Measurements from ENCODE around the gene SH3BP1.
A peak's percentile ranks its signal among the peaks of the same experiment; 100 is the strongest.

Gene SH3BP1

DNA sequence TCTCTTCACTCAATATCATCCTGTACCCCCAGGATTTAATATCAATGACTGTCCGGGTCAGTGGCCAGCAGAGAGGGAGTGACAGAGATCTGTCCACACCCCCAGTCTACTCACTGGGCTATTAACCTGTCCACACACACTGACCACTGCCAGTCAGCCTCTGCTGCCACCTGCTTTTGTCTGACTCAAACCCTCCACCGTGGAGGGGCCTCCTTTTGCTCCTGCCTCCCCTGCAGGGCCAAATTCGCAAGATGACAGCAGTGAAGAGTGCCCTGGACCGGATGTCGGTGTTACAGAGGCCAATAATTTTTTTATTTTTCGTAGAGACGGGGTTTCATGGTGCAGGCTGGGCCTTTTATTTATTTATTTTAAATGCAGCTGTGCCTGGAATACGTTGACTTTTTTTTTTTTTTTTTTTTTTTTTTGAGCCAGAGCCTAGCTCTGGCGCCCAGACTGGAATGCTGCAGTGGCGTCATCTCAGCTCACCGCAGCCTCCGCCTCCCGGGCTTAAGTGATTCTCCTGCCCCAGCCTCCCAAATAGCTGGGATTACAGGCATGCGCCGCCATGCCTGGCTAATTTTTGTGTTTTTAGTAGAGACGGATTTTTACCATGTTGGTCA is 24.2 kb downstream of the SH3BP1 start:
- Histone ChIP-seq H3K4me1 (ENCODE audit: insufficient read depth, low read length) (peaks cover 41% of the 10 kb centered on the region), H3K27ac (ENCODE audit: low read depth, low read length) (peak overlapping the region; percentile 78), H3K36me3 (ENCODE audit: insufficient read depth, low read length) (peaks cover 15% of the 10 kb centered on the region), H3K27me3 (ENCODE audit: control insufficient read depth in 1 of 2, insufficient read depth in 2 of 2, low read length in 2 of 2) (no peaks in the 10 kb centered on the region), H3K9ac (ENCODE audit: low read length) (no peak overlapping the region), H3K9me3 (ENCODE audit: low read length) (no peaks in the 10 kb centered on the region), H3K4me3 (ENCODE audit: low read depth in 1 of 2, low read length in 2 of 2) (no peak overlapping the region)

DNA sequence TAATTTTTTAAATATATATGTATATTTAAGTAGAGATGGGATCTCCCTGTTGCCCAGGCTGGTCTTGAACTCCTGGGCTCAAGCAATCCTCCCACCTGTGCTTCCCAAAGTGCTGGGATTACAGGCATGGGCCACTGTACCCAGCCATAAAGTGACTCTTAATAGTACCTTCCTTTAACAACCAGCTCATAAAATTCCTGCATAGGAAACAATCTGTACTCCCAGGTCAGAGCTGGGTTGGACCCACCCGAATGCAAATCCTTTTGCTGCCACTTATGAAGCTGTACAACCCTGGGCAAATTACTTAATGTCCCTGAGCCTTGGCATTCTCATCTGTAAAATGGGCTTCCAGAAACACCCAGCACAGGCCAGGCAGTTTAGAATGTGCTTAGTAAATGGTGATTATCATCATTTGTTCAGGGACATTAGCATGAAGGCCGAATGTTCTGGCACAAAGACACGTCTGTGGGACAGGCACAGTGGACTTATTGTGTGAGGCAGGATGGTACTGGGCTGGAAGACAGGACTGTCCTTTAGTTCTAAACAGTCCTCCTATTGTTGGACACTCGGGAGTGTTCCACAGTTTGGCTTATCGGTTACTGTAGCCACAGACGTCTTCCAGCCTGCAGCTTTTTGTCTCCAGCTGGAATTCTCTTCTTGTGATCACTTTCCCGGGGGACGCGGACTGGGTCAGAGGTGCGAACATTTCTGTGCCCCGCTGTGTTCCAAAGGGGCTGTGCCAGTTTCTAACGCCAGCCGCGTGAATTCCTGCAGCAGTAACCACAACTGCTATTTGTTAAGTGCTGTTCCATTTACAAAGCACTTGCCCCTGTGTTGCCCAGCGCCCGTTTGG is 25.0 kb downstream of the SH3BP1 start:
- H3K4me3 ChIP-seq (ENCODE audit: low read depth in 1 of 2, low read length in 2 of 2), result no peak overlapping the region
- peaks cover 39% of the 10 kb centered on the region for H3K4me1 ChIP-seq (ENCODE audit: insufficient read depth, low read length)
- H3K9ac ChIP-seq (ENCODE audit: low read length), result no peak overlapping the region
- H3K27me3 ChIP-seq (ENCODE audit: control insufficient read depth in 1 of 2, insufficient read depth in 2 of 2, low read length in 2 of 2), result no peaks in the 10 kb centered on the region
- H3K36me3 ChIP-seq (ENCODE audit: insufficient read depth, low read length), result peaks cover 15% of the 10 kb centered on the region
- H3K9me3 ChIP-seq (ENCODE audit: low read length), result no peaks in the 10 kb centered on the region
- H3K27ac ChIP-seq (ENCODE audit: low read depth, low read length), result no peak overlapping the region

DNA sequence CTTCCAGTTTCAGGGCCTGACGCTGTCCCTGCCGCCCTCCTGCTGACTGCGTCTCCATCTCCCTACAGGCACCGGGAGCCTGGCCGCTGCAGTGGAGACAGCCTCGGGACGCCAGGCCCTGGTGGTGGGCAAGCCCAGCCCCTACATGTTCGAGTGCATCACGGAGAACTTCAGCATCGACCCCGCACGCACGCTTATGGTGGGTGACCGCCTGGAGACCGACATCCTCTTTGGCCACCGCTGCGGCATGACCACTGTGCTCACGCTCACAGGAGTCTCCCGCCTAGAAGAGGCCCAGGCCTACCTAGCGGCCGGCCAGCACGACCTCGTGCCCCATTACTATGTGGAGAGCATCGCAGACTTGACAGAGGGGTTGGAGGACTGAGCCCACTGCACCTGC is 26.0 kb downstream of the SH3BP1 start:
- Histone ChIP-seq H3K36me3 (ENCODE audit: insufficient read depth, low read length) (peaks cover 15% of the 10 kb centered on the region), H3K9me3 (ENCODE audit: low read length) (no peaks in the 10 kb centered on the region), H3K27ac (ENCODE audit: low read depth, low read length) (no peak overlapping the region), H3K4me1 (ENCODE audit: insufficient read depth, low read length) (peaks cover 30% of the 10 kb centered on the region), H3K4me3 (ENCODE audit: low read depth in 1 of 2, low read length in 2 of 2) (no peak overlapping the region), H3K27me3 (ENCODE audit: control insufficient read depth in 1 of 2, insufficient read depth in 2 of 2, low read length in 2 of 2) (no peaks in the 10 kb centered on the region), H3K9ac (ENCODE audit: low read length) (no peak overlapping the region)

DNA sequence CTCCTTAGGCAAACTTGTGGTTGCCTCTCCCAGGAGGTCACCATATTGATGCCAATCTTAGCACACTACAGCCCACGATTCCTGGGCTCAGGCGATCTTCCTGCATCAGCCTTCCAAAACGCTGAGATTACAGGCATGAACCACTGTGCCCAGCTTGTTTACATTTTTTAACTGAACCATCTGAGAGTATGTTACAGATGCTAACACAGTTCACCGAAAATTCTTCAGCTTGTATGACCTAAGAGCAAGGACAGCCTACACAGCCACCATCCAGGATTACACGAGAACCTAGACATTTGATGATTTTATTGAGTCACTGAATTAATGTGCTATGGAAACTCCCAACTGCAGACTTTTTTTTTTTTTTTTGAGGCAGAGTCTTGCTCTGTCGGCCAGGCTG is 30.1 kb downstream of the SH3BP1 start:
- Histone ChIP-seq H3K27ac (ENCODE audit: low read depth, low read length) (peak overlapping the region; percentile 2), H3K9me3 (ENCODE audit: low read length) (no peaks in the 10 kb centered on the region), H3K36me3 (ENCODE audit: insufficient read depth, low read length) (peaks cover 15% of the 10 kb centered on the region), H3K4me3 (ENCODE audit: low read depth in 1 of 2, low read length in 2 of 2) (no peak overlapping the region), H3K4me1 (ENCODE audit: insufficient read depth, low read length) (peaks cover 17% of the 10 kb centered on the region), H3K27me3 (ENCODE audit: control insufficient read depth in 1 of 2, insufficient read depth in 2 of 2, low read length in 2 of 2) (no peaks in the 10 kb centered on the region), H3K9ac (ENCODE audit: low read length) (no peak overlapping the region)

DNA sequence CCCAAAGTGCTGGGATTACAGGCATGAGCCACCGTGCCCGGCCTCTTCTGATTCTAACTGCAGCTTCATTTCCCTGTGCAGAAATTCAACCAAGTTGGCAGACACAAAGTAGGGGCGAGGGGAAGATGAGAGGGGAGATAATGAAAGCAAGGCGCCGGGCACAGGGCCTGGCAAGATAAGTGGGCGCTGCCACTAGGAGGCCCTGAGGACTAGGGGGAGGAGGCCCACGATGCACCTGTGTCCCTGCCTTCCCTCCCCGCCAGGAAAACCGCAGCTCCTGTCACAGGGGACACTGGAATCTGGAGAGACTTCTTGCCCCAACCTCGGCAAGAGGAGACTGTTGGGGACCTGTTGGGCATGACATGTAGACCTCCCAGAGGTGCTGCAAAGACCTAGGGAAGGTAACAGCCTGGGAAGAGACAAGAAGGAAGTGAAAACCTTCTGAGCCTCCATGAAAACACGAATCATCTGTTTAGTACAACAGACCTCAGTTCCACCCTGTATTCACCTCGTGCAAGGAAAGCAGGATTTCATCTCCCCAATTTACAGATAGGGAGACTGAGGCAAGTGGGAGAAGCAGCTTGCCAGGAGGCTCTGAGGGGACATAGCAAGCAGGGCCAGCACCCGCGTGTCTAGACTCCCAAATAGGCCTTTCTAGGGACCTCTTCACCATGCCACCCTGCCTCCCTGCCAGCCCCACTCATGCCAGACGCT is 32.9 kb downstream of the SH3BP1 start:
- Histone ChIP-seq H3K27me3 (ENCODE audit: control insufficient read depth in 1 of 2, insufficient read depth in 2 of 2, low read length in 2 of 2) (no peaks in the 10 kb centered on the region), H3K36me3 (ENCODE audit: insufficient read depth, low read length) (no peaks in the 10 kb centered on the region), H3K9ac (ENCODE audit: low read length) (no peak overlapping the region), H3K9me3 (ENCODE audit: low read length) (no peaks in the 10 kb centered on the region), H3K27ac (ENCODE audit: low read depth, low read length) (no peak overlapping the region), H3K4me1 (ENCODE audit: insufficient read depth, low read length) (peaks cover 23% of the 10 kb centered on the region), H3K4me3 (ENCODE audit: low read depth in 1 of 2, low read length in 2 of 2) (no peak overlapping the region)

DNA sequence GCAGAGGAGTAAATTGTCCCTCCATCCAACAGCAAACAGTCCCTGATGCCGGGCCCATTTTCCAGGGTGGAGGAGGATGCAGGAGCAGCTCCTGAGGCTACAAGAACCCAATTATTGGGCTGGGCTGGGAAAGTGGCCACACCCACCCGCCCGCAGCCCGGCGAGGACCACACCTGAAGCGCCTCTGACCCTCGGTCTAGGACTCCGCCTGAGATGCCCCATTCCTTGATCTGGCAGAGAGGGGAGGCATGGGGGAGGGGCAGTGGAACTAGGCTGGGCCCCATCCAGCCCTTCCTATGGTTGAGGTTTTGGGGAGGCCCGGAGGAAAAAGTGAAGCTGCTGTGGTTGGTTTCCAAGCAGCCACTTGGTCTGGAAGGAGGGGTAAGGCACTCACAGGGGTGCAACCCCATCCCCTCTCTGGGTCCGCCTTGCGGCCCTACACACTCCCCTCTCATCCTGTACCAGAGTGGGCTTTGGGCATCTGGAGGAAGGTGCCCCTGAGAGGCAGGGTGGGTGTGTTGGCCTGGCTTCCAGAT is 33.5 kb downstream of the SH3BP1 start:
- no peak overlapping the region for H3K27ac ChIP-seq (ENCODE audit: low read depth, low read length)
- no peaks in the 10 kb centered on the region for H3K36me3 ChIP-seq (ENCODE audit: insufficient read depth, low read length)
- H3K9me3 ChIP-seq (ENCODE audit: low read length), result no peaks in the 10 kb centered on the region
- H3K9ac ChIP-seq (ENCODE audit: low read length), result no peak overlapping the region
- no peaks in the 10 kb centered on the region for H3K27me3 ChIP-seq (ENCODE audit: control insufficient read depth in 1 of 2, insufficient read depth in 2 of 2, low read length in 2 of 2)
- peaks cover 29% of the 10 kb centered on the region for H3K4me1 ChIP-seq (ENCODE audit: insufficient read depth, low read length)
- no peak overlapping the region for H3K4me3 ChIP-seq (ENCODE audit: low read depth in 1 of 2, low read length in 2 of 2)

DNA sequence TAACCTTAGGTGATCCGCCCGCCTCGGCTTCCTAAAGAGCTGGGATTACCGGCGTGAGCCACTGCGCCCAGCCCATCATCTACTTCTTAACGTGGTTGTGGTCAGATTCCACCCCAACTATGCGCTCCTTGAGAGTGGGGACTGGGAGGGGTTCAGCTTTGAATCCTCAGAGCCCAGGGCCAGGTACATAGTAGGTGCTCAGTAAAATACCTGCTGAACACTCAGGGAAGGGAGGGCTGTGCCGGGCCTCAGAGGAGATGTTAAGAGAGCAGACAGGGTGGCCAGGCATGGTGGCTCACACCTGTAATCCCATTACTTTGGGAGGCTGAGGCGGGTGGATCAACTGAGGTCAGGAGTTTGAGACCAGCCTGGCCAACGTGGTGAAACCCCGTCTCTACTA is 34.8 kb downstream of the SH3BP1 start:
- H3K27me3 ChIP-seq (ENCODE audit: control insufficient read depth in 1 of 2, insufficient read depth in 2 of 2, low read length in 2 of 2), result no peaks in the 10 kb centered on the region
- peak overlapping the region; percentile 93 for H3K27ac ChIP-seq (ENCODE audit: low read depth, low read length)
- no peak overlapping the region for H3K9ac ChIP-seq (ENCODE audit: low read length)
- H3K36me3 ChIP-seq (ENCODE audit: insufficient read depth, low read length), result peaks cover under 1% of the 10 kb centered on the region
- H3K4me3 ChIP-seq (ENCODE audit: low read depth in 1 of 2, low read length in 2 of 2), result no peak overlapping the region
- H3K9me3 ChIP-seq (ENCODE audit: low read length), result no peaks in the 10 kb centered on the region
- H3K4me1 ChIP-seq (ENCODE audit: insufficient read depth, low read length), result peaks cover 33% of the 10 kb centered on the region

DNA sequence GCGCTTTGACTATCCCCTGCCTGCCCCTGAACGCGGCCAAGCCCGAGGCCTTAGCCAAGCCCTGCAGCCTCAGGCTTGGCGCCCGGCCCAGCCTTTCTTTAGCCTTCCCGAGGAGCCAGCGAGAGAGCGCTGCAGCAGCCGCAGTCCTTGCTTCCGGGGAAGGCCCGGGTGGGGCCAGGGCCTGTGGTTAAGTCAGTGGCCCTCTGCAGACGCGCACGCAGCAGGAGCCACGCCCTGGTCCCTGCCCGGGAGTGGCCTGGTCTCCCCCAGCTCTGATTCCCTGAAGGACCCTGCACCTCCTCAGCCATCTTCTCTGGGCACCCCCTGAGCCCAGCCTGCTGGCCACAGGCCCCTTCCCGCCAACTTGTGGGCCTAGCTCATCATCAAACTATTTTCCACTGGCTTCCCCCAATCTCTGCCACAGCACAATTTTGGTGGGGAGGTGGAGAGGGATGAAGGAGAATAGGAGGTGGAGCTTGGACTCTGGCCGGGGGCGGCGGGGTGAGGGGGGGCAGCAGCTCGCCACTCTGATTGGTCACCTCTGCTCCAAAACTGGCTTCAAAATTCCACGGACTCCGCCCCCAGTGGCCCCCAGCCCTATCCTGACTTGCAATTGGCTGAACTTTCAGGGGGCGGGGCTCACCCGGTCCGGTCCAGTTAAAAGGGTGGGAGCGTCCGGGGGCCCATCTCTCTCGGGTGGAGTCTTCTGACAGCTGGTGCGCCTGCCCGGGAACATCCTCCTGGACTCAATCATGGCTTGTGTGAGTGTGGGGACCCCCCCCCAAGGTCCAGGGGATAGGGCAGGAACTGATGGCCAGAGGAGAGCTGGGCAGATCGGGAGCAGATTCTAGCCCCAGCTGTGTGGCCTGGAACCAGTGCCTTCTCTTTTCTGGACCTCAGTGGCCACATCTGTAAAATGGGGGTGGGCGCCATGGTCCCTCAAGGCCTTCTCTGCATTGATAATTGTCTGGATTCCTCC is 35.8 kb downstream of the SH3BP1 start, which contains the start of gene LGALS1:
Gene LGALS1, plus strand, starts transcription at position 686 of the 979 bp plus-strand sequence. Its CDS starts 67 bp downstream, at position 753.
- Histone ChIP-seq H3K9ac (ENCODE audit: low read length) (peak within 1 kb of the TSS; percentile 97), H3K4me1 (ENCODE audit: insufficient read depth, low read length) (peaks cover 30% of the 10 kb centered on the region), H3K9me3 (ENCODE audit: low read length) (no peaks in the 10 kb centered on the region), H3K27me3 (ENCODE audit: control insufficient read depth in 1 of 2, insufficient read depth in 2 of 2, low read length in 2 of 2) (no peaks in the 10 kb centered on the region), H3K36me3 (ENCODE audit: insufficient read depth, low read length) (peaks cover 8% of the 10 kb centered on the region), H3K27ac (ENCODE audit: low read depth, low read length) (peak within 1 kb of the TSS; percentile 99), H3K4me3 (ENCODE audit: low read depth in 1 of 2, low read length in 2 of 2) (peak within 1 kb of the TSS; percentile 94 to 98)

DNA sequence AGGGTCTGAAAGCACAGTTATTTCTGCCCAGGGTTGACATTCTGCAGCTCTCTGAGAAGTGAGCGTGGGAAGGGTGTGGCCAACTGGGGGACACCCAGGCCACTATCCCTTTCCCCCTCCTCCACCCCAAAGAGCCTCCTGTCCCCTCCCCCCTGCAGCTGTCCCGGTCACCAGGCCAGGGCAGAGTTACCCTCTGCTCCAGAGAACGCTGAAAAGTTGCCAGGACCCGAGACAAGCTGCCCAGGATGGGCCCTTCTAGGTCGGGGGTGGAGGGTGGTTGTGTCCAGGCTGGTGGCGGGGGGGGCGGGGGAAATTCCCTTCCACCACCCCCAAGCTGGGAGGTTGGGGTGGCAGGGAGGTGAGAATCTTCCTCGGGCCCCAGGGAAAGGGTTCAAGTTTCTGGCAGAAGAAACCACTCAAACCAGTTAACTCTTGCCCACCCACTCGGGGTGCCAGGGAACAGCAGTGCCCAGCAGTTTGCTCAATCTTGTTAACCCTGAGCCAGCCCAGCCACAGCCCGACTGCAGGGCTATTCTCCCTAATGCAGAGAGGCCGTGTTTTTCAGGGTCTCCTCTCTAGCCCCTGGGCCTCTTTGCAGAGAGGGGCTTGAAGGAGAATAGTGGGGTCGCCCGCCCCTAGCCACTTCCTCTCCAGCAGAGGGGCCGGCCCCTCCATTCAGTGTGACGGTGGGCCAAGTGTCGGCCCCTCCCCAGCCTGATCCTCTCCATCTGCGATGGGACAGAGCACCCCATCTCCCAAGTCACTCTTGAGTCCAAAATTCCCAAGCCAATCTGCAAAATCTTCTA is 36.7 kb downstream of the SH3BP1 start:
- Histone ChIP-seq H3K36me3 (ENCODE audit: insufficient read depth, low read length) (peaks cover 8% of the 10 kb centered on the region), H3K4me3 (ENCODE audit: low read depth in 1 of 2, low read length in 2 of 2) (peak overlapping the region; percentile 94 to 98), H3K9me3 (ENCODE audit: low read length) (no peaks in the 10 kb centered on the region), H3K9ac (ENCODE audit: low read length) (peak overlapping the region; percentile 97), H3K27ac (ENCODE audit: low read depth, low read length) (peak overlapping the region; percentile 99), H3K4me1 (ENCODE audit: insufficient read depth, low read length) (peaks cover 33% of the 10 kb centered on the region), H3K27me3 (ENCODE audit: control insufficient read depth in 1 of 2, insufficient read depth in 2 of 2, low read length in 2 of 2) (no peaks in the 10 kb centered on the region)

Measured in muscle layer of colon (tissue), 2 donors.